DND-41 (cell line): ENCODE measurements around the gene KHDRBS2.

Experiments
- ATAC-seq: fragments of 200-7000 bp; cut with Tn5 transposase; 3 replicates; pipeline ENCODE4 v1.9.1; 2021; ENCODE audit warnings: low read depth; ENCODE audit not compliant: insufficient read depth
- DNase-seq: peaks from one replicate; pipeline ENCODE4 v3.0.0-alpha.2; 2020
- H2AFZ ChIP-seq: 2 replicates; pipeline ENCODE4 v1.6.0; 2012; ENCODE audit warnings: low read depth, low read length
- H3K27ac ChIP-seq: 2 replicates; pipeline ENCODE4 v1.5.1; 2012; ENCODE audit warnings: low read length, inconsistent platforms
- H3K27me3 ChIP-seq: fragments of 200-600 bp; sonication (generic); 2 replicates; pipeline ENCODE4 v1.6.0; 2012; ENCODE audit warnings: low read length, mild to moderate bottlenecking, inconsistent platforms; ENCODE audit not compliant: insufficient read depth, poor library complexity
- H3K36me3 ChIP-seq: 2 replicates; pipeline ENCODE4 v1.5.1; 2012; ENCODE audit warnings: low read length, inconsistent platforms; ENCODE audit not compliant: insufficient read depth
- H3K4me1 ChIP-seq: 2 replicates; pipeline ENCODE4 v1.5.1; 2012; ENCODE audit warnings: mild to moderate bottlenecking, low read length; ENCODE audit not compliant: insufficient read depth
- H3K4me2 ChIP-seq: 2 replicates; pipeline ENCODE4 v1.6.0; 2012; ENCODE audit warnings: mild to moderate bottlenecking, moderate library complexity, low read length, inconsistent platforms; ENCODE audit not compliant: insufficient read depth
- H3K4me3 ChIP-seq, 2 experiments: fragments of 200-600 bp in 1 of 2; shearing (Covaris generic) in 1 of 2; 2 replicates each; pipeline ENCODE4 v1.5.1; 2012 to 2016; ENCODE audit warnings: inconsistent platforms in 2 of 2, low read length in 2 of 2, mild to moderate bottlenecking in 2 of 2, low read depth in 1 of 2, moderate library complexity in 1 of 2
- H3K79me2 ChIP-seq: 2 replicates; pipeline ENCODE4 v1.6.0; 2012; ENCODE audit warnings: low read length, inconsistent platforms; ENCODE audit not compliant: insufficient read depth
- H3K9ac ChIP-seq: 2 replicates; pipeline ENCODE4 v1.6.0; 2012; ENCODE audit warnings: low read depth, mild to moderate bottlenecking, inconsistent platforms, low read length, moderate library complexity
- H3K9me3 ChIP-seq: 2 replicates; pipeline ENCODE4 v1.5.1; 2012; ENCODE audit warnings: low read length, moderate library complexity, mild to moderate bottlenecking, inconsistent platforms; ENCODE audit not compliant: insufficient read depth, severe bottlenecking
- H4K20me1 ChIP-seq: 2 replicates; pipeline ENCODE4 v1.6.0; 2012; ENCODE audit warnings: low read length; ENCODE audit not compliant: insufficient read depth
- CTCF ChIP-seq: IDR thresholded peaks from 2 replicates; pipeline ENCODE4 v1.5.1; 2012; ENCODE audit warnings: borderline replicate concordance, low read length, moderate library complexity, mild to moderate bottlenecking; ENCODE audit not compliant: poor library complexity, severe bottlenecking; ENCODE audit errors: extremely low read depth
- EZH2 ChIP-seq: IDR thresholded peaks from 3 replicates; pipeline ENCODE4 v1.6.1; 2012; ENCODE audit warnings: borderline replicate concordance, low read depth, mild to moderate bottlenecking, moderate library complexity, low read length, inconsistent platforms; ENCODE audit not compliant: severe bottlenecking

KHDRBS2 gene

GRCh38 chr6:62146954-62147853, 138.8 kb downstream of the KHDRBS2 start:
- H3K4me3 ChIP-seq: no peak overlapping the region
- no peaks in the 10 kb centered on the region for H3K79me2 ChIP-seq
- no peaks in the 10 kb centered on the region for H3K27me3 ChIP-seq
- no peak overlapping the region for H3K27ac ChIP-seq
- H3K4me2 ChIP-seq: no peak overlapping the region
- no peaks in the 10 kb centered on the region for H4K20me1 ChIP-seq
- H3K9me3 ChIP-seq: no peaks in the 10 kb centered on the region
- ATAC-seq: no peak
- H3K9ac ChIP-seq: no peak overlapping the region
- TF ChIP-seq EZH2 (no peak), CTCF (no peak)
- H3K36me3 ChIP-seq: no peaks in the 10 kb centered on the region
- no peak for DNase-seq
- H3K4me1 ChIP-seq: no peaks in the 10 kb centered on the region
- no peak overlapping the region for H2AFZ ChIP-seq

GRCh38 chr6:62129127-62129526, 156.9 kb downstream of the KHDRBS2 start:
- Histone ChIP-seq H3K9ac (no peak overlapping the region), H4K20me1 (no peaks in the 10 kb centered on the region), H3K36me3 (no peaks in the 10 kb centered on the region), H3K4me2 (no peak overlapping the region), H3K4me1 (no peaks in the 10 kb centered on the region), H2AFZ (no peak overlapping the region), H3K27ac (no peak overlapping the region), H3K9me3 (peaks cover 4% of the 10 kb centered on the region), H3K4me3 (no peak overlapping the region), H3K27me3 (no peaks in the 10 kb centered on the region), H3K79me2 (no peaks in the 10 kb centered on the region)
- no peak for TF ChIP-seq CTCF
- TF ChIP-seq EZH2: no peak
- DNase-seq: no peak
- ATAC-seq: no peak

- Histone ChIP-seq H3K36me3 (no peaks in the 10 kb centered on the region), H3K9ac (no peak overlapping the region), H3K4me2 (no peak overlapping the region), H3K27ac (no peak overlapping the region), H4K20me1 (no peaks in the 10 kb centered on the region), H3K27me3 (no peaks in the 10 kb centered on the region), H3K9me3 (no peaks in the 10 kb centered on the region), H3K4me3 (no peak overlapping the region), H3K4me1 (no peaks in the 10 kb centered on the region), H2AFZ (no peak overlapping the region), H3K79me2 (no peaks in the 10 kb centered on the region)
- TF ChIP-seq EZH2 (no peak), CTCF (no peak)
- ATAC-seq (no peak), DNase-seq (no peak)
Observed at GRCh38 chr6:62119401-62119800, 166.6 kb downstream of the KHDRBS2 start.
